ENCODE data around the gene TCERG1.

- TF ChIP-seq CTCF (IDR thresholded peaks at IDR 0.05) (no peak), EP300 (IDR thresholded peaks at IDR 0.05) (no peak), POLR2A (IDR thresholded peaks at IDR 0.05) (no peak)
These were observed 97.1 kb downstream of the TCERG1 start for GRCh38 chr5:146544232-146544631.

Measured in ovary (tissue), 3 donors.